Upper lobe of right lung (tissue), 1 donor: ENCODE results near the gene IRGC. TPM values are rescaled to one million over a fixed set of nuclear protein-coding genes. Genes with fewer than 3 reads are reported as not detected.

Experiments
- ATAC-seq: fragments of 200-7000 bp; cut with Tn5 transposase; one replicate; pipeline ENCODE4 v1.9.1; 2020; ENCODE audit warnings: mild to moderate bottlenecking, moderate library complexity
- DNase-seq: peaks from one replicate; pipeline ENCODE4 v3.0.0-alpha.2; 2020
- H3K27ac ChIP-seq: fragments of 200-600 bp; one replicate; pipeline ENCODE4 v1.8.0; 2022
- H3K27me3 ChIP-seq: fragments of 200-600 bp; one replicate; pipeline ENCODE4 v1.8.0; 2022; ENCODE audit warnings: mild to moderate bottlenecking
- H3K36me3 ChIP-seq: fragments of 200-600 bp; one replicate; pipeline ENCODE4 v1.8.0; 2022
- H3K4me1 ChIP-seq: fragments of 200-600 bp; one replicate; pipeline ENCODE4 v1.8.0; 2022
- H3K4me3 ChIP-seq: fragments of 200-600 bp; one replicate; pipeline ENCODE4 v1.8.0; 2022; ENCODE audit warnings: mild to moderate bottlenecking
- H3K9me3 ChIP-seq: fragments of 200-600 bp; one replicate; pipeline ENCODE4 v1.8.0; 2022
- CTCF ChIP-seq: fragments of 200-600 bp; IDR thresholded peaks from one replicate; pipeline ENCODE4 v1.8.0; 2022; ENCODE audit warnings: antibody characterized with exemption
- intact Hi-C: fragments of 100-400 bp; cut with DNase I; formaldehyde crosslinking; loops from one replicate; pipeline ENCODE4 v1.11.0; 2022
- total RNA-seq: library from RNA; stranded (reverse); fragmentation: NEBNext Ultra II Directional; extraction: Animal tissue kit (Norgen Biotek cat#: 25700); gene quantifications from one replicate; pipeline ENCODE4 v1.2.1, GENCODE V29; 2021
- donor health status: DM: no; HTN: yes; CAD: no; lungs with severe emphysema.

Gene IRGC
- total RNA-seq, 1 donor from 2014 or later: not detected

GRCh38 chr19:43692877-43693276 is 23.0 kb upstream of the IRGC start:
- Histone ChIP-seq H3K4me1 (no peaks in the 10 kb centered on the region), H3K27ac (no peak overlapping the region), H3K36me3 (no peaks in the 10 kb centered on the region), H3K27me3 (no peaks in the 10 kb centered on the region), H3K4me3 (no peak overlapping the region), H3K9me3 (peaks cover 7% of the 10 kb centered on the region)
- DNase-seq: no peak
- ATAC-seq: peak; percentile 46
- no peak for TF ChIP-seq CTCF
- intact Hi-C loops: no loop called here

GRCh38 chr19:43694553-43694952 is 21.3 kb upstream of the IRGC start:
- peaks cover 7% of the 10 kb centered on the region for H3K9me3 ChIP-seq
- H3K4me3 ChIP-seq: no peak overlapping the region
- no peak for ATAC-seq
- DNase-seq: no peak
- H3K4me1 ChIP-seq: peaks cover 4% of the 10 kb centered on the region
- H3K36me3 ChIP-seq: no peaks in the 10 kb centered on the region
- H3K27me3 ChIP-seq: no peaks in the 10 kb centered on the region
- no peak overlapping the region for H3K27ac ChIP-seq
- intact Hi-C loops: no loop called here
- no peak for TF ChIP-seq CTCF

GRCh38 chr19:43695985-43696704 is 19.7 kb upstream of the IRGC start:
- H3K4me1 ChIP-seq: peaks cover 18% of the 10 kb centered on the region
- peaks cover 7% of the 10 kb centered on the region for H3K9me3 ChIP-seq
- H3K36me3 ChIP-seq: no peaks in the 10 kb centered on the region
- no peak for ATAC-seq
- TF ChIP-seq CTCF: no peak
- H3K27me3 ChIP-seq: no peaks in the 10 kb centered on the region
- no peak overlapping the region for H3K27ac ChIP-seq
- no peak for DNase-seq
- no peak overlapping the region for H3K4me3 ChIP-seq
- intact Hi-C loops: no loop called here

- no peak overlapping the region for H3K27ac ChIP-seq
- no peak for TF ChIP-seq CTCF
- H3K9me3 ChIP-seq: peaks cover 7% of the 10 kb centered on the region
- DNase-seq (no peak), ATAC-seq (no peak)
- intact Hi-C loops: no loop called here
- no peak overlapping the region for H3K4me3 ChIP-seq
- no peaks in the 10 kb centered on the region for H3K27me3 ChIP-seq
- no peaks in the 10 kb centered on the region for H3K36me3 ChIP-seq
- peaks cover 18% of the 10 kb centered on the region for H3K4me1 ChIP-seq
Observed at GRCh38 chr19:43697295-43697694, 18.6 kb upstream of the IRGC start.

GRCh38 chr19:43699506-43700394 is 16.1 kb upstream of the IRGC start:
- H3K27ac ChIP-seq: peak overlapping the region; percentile 87
- peak overlapping the region; percentile 29 for H3K4me3 ChIP-seq
- no peak for TF ChIP-seq CTCF
- peaks cover 7% of the 10 kb centered on the region for H3K9me3 ChIP-seq
- no peaks in the 10 kb centered on the region for H3K36me3 ChIP-seq
- peak; percentile 48 for ATAC-seq
- DNase-seq: peak; percentile 70
- intact Hi-C loops: no loop called here
- H3K4me1 ChIP-seq: peaks cover 18% of the 10 kb centered on the region
- no peaks in the 10 kb centered on the region for H3K27me3 ChIP-seq
